HEK293 (cell line): ENCODE measurements around the gene ZSWIM6.

ENCODE experiments used
- CTCF ChIA-PET: fragments of 350-600 bp; formaldehyde crosslinking; extraction: SDS; loops from one replicate; lab custom pipeline; 2021; ENCODE audit warnings: antibody characterized with exemption; lab: Yijun Ruan, JAX
- POLR2A ChIA-PET: fragments of 300-600 bp; formaldehyde crosslinking; extraction: SDS; loops from one replicate; lab custom pipeline; 2020; ENCODE audit warnings: antibody characterized with exemption, inconsistent platforms; lab: Yijun Ruan, JAX
- H3K27ac ChIP-seq: fragments of 200-500 bp; sonication (Bioruptor generic); 2 replicates; pipeline ENCODE4 v1.5.1; 2014; ENCODE audit warnings: low read depth, low read length, control low read depth, inconsistent platforms; ENCODE audit errors: extremely low read depth
- H3K36me3 ChIP-seq, 2 experiments: fragments of 200-500 bp in 1 of 2; sonication (Bioruptor generic) in 1 of 2; 1 replicate in 1 of 2; 2 replicates in 1 of 2; pipeline ENCODE4 v1.5.1; 2014 to 2017; ENCODE audit warnings: inconsistent platforms in 2 of 2, low read length in 2 of 2; ENCODE audit not compliant: control insufficient read depth in 2 of 2, insufficient read depth in 1 of 2
- H3K4me1 ChIP-seq: fragments of 200-500 bp; sonication (Bioruptor generic); 2 replicates; pipeline ENCODE4 v1.5.1; 2014; ENCODE audit warnings: mild to moderate bottlenecking, low read length, inconsistent platforms; ENCODE audit not compliant: control insufficient read depth, insufficient read depth
- H3K4me3 ChIP-seq: 2 replicates; pipeline ENCODE4 v1.5.1; 2011; ENCODE audit warnings: low read depth, mild to moderate bottlenecking, control low read depth, low read length, moderate library complexity
- H3K9me3 ChIP-seq: fragments of 200-500 bp; sonication (Bioruptor generic); 2 replicates; pipeline ENCODE4 v1.5.1; 2014; ENCODE audit warnings: low read depth, low read length, inconsistent platforms; ENCODE audit not compliant: control insufficient read depth, insufficient read depth
- BCL11A ChIP-seq: fragments of 450-650 bp; formaldehyde crosslinking; IDR thresholded peaks from 2 replicates; pipeline ENCODE4 v1.5.1; 2016; ENCODE audit warnings: low read depth, missing biosample characterization, missing genetic modification characterization
- FEZF1 ChIP-seq: fragments of 450-650 bp; formaldehyde crosslinking; IDR thresholded peaks from 2 replicates; pipeline ENCODE4 v1.5.1; 2016; ENCODE audit warnings: missing biosample characterization, missing genetic modification characterization
- OSR2 ChIP-seq: fragments of 450-650 bp; formaldehyde crosslinking; IDR thresholded peaks from 2 replicates; pipeline ENCODE4 v1.5.1; 2016; ENCODE audit warnings: missing biosample characterization, missing genetic modification characterization
- SETDB1 ChIP-seq: IDR thresholded peaks from one replicate; pipeline ENCODE4 v1.6.1; 2017; ENCODE audit warnings: mild to moderate bottlenecking, low read length, moderate library complexity, mixed read lengths; ENCODE audit not compliant: insufficient read length
- WT1 ChIP-seq: fragments of 450-650 bp; formaldehyde crosslinking; IDR thresholded peaks from 2 replicates; pipeline ENCODE4 v1.5.1; 2016; ENCODE audit warnings: missing biosample characterization, missing genetic modification characterization
- ZBTB8A ChIP-seq: fragments of 450-650 bp; formaldehyde crosslinking; IDR thresholded peaks from 2 replicates; pipeline ENCODE4 v1.5.1; 2016; ENCODE audit warnings: missing biosample characterization, missing genetic modification characterization
- ZNF112 ChIP-seq: fragments of 450-650 bp; formaldehyde crosslinking; IDR thresholded peaks from 2 replicates; pipeline ENCODE4 v1.5.0; 2017; ENCODE audit warnings: missing biosample characterization, missing genetic modification characterization
- ZNF121 ChIP-seq: fragments of 450-650 bp; formaldehyde crosslinking; IDR thresholded peaks from 2 replicates; pipeline ENCODE4 v1.5.1; 2016; ENCODE audit warnings: missing biosample characterization, missing genetic modification characterization
- ZNF174 ChIP-seq: fragments of 450-650 bp; formaldehyde crosslinking; IDR thresholded peaks from 2 replicates; pipeline ENCODE4 v1.5.0; 2017; ENCODE audit warnings: missing biosample characterization, mild to moderate bottlenecking, missing genetic modification characterization
- ZNF18 ChIP-seq: fragments of 450-650 bp; formaldehyde crosslinking; IDR thresholded peaks from 2 replicates; pipeline ENCODE4 v1.5.1; 2016; ENCODE audit warnings: missing biosample characterization, missing genetic modification characterization
- ZNF19 ChIP-seq: fragments of 450-650 bp; formaldehyde crosslinking; IDR thresholded peaks from 2 replicates; pipeline ENCODE4; 2016; ENCODE audit warnings: missing biosample characterization, missing genetic modification characterization, low read depth
- ZNF202 ChIP-seq: fragments of 450-650 bp; formaldehyde crosslinking; IDR thresholded peaks from 2 replicates; pipeline ENCODE4 v1.5.1; 2016; ENCODE audit warnings: missing biosample characterization, missing genetic modification characterization, borderline replicate concordance
- ZNF302 ChIP-seq: fragments of 450-650 bp; formaldehyde crosslinking; IDR thresholded peaks from 2 replicates; pipeline ENCODE4 v1.5.1; 2016; ENCODE audit warnings: missing biosample characterization, missing genetic modification characterization, low read depth
- ZNF473 ChIP-seq: fragments of 450-650 bp; formaldehyde crosslinking; IDR thresholded peaks from 2 replicates; pipeline ENCODE4 v1.5.1; 2017; ENCODE audit warnings: missing biosample characterization, missing genetic modification characterization
- ZNF514 ChIP-seq: fragments of 450-650 bp; formaldehyde crosslinking; IDR thresholded peaks from 2 replicates; pipeline ENCODE4 v1.5.1; 2016; ENCODE audit warnings: missing biosample characterization, missing genetic modification characterization
- ZNF518A ChIP-seq: fragments of 450-650 bp; formaldehyde crosslinking; conservative IDR thresholded peaks from 2 replicates; pipeline ENCODE4 v1.5.1; 2016; ENCODE audit warnings: low read depth, missing biosample characterization, missing genetic modification characterization
- ZNF521 ChIP-seq: fragments of 450-650 bp; formaldehyde crosslinking; IDR thresholded peaks from 2 replicates; pipeline ENCODE4 v1.5.1; 2017; ENCODE audit warnings: missing biosample characterization, mild to moderate bottlenecking, missing genetic modification characterization
- ZNF549 ChIP-seq: fragments of 450-650 bp; IDR thresholded peaks from 2 replicates; pipeline ENCODE4 v1.5.1; 2018; ENCODE audit warnings: missing biosample characterization, missing genetic modification characterization, mild to moderate bottlenecking, inconsistent platforms, moderate library complexity
- ZNF580 ChIP-seq: fragments of 450-650 bp; formaldehyde crosslinking; IDR thresholded peaks from 2 replicates; pipeline ENCODE4 v1.5.1; 2016; ENCODE audit warnings: missing biosample characterization, missing genetic modification characterization
- ZNF626 ChIP-seq: fragments of 450-650 bp; sonication (Bioruptor Pico); formaldehyde crosslinking; IDR thresholded peaks from 2 replicates; pipeline ENCODE4 v1.5.1; 2018; ENCODE audit warnings: missing biosample characterization, missing genetic modification characterization, inconsistent platforms
- ZNF704 ChIP-seq: fragments of 450-650 bp; formaldehyde crosslinking; IDR thresholded peaks from 2 replicates; pipeline ENCODE4 v1.5.1; 2016; ENCODE audit warnings: missing biosample characterization, missing genetic modification characterization
- ZNF777 ChIP-seq: fragments of 450-650 bp; formaldehyde crosslinking; IDR thresholded peaks from 2 replicates; pipeline ENCODE4 v1.5.1; 2017; ENCODE audit warnings: missing biosample characterization, missing genetic modification characterization, borderline replicate concordance
- ZSCAN18 ChIP-seq: fragments of 450-650 bp; formaldehyde crosslinking; IDR thresholded peaks from 2 replicates; pipeline ENCODE4 v1.5.1; 2016; ENCODE audit warnings: missing biosample characterization, missing genetic modification characterization

ZSWIM6 gene

GRCh38 chr5:61591859-61592258 is 259.8 kb downstream of the ZSWIM6 start (continued):
- TF ChIP-seq ZNF704 (tag by site-specific recombination) (no peak), ZNF777 (no peak), ZNF473 (no peak), ZNF18 (no peak), ZNF19 (tag by site-specific recombination) (no peak)

GRCh38 chr5:61595426-61595825 is 263.4 kb downstream of the ZSWIM6 start:
- TF ChIP-seq ZNF112 (tag by site-specific recombination): no peak
- TF ChIP-seq ZBTB8A (tag by site-specific recombination): no peak
- no peak for TF ChIP-seq ZNF473
- no peak for TF ChIP-seq ZNF521 (tag by site-specific recombination)
- TF ChIP-seq ZNF626 (tag by site-specific recombination): no peak
- no peak for TF ChIP-seq ZNF174 (tag by site-specific recombination)
- TF ChIP-seq ZNF202 (tag by site-specific recombination): no peak
- no peak for TF ChIP-seq FEZF1 (tag by site-specific recombination)
- TF ChIP-seq OSR2 (tag by site-specific recombination): no peak
- TF ChIP-seq ZNF121 (tag by site-specific recombination): no peak
- no peak for TF ChIP-seq ZNF580 (tag by site-specific recombination)
- TF ChIP-seq ZNF518A (tag by site-specific recombination): no peak
- no peak for TF ChIP-seq BCL11A (tag by site-specific recombination)
- TF ChIP-seq SETDB1: no peak
- no peak for TF ChIP-seq ZNF302 (tag by site-specific recombination)
- TF ChIP-seq WT1 (tag by site-specific recombination): no peak
- no peak for TF ChIP-seq ZNF549
- no peak for TF ChIP-seq ZSCAN18 (tag by site-specific recombination)
- TF ChIP-seq ZNF514: no peak
- Histone ChIP-seq H3K27ac (no peak overlapping the region), H3K9me3 (no peaks in the 10 kb centered on the region), H3K4me1 (no peaks in the 10 kb centered on the region), H3K4me3 (no peak overlapping the region), H3K36me3 (no peaks in the 10 kb centered on the region)
- ChIA-PET POLR2A (interaction anchor here (0.6 to 0.7 kb wide), 2 partner anchors 37 to 110 kb away, joined by 3 to 14 read pairs; no protein-coding TSS in a partner anchor), CTCF (interaction anchor here (0.6 kb wide), 1 partner anchor 28 kb away, joined by 3 read pairs; no protein-coding TSS in a partner anchor)
